HG02759 (cell line): Measurements from ENCODE around the gene PDE11A.

Source experiments
- ATAC-seq: cut with Tn5 transposase; IDR thresholded peaks from one replicate; pipeline ENCODE4 v1.9.1; 2021; ENCODE audit warnings: mild to moderate bottlenecking, moderate library complexity; ENCODE audit not compliant: unreplicated experiment

Gene PDE11A

GRCh38 chr2:177705511-177706173 lies 366.9 kb downstream of the PDE11A start:
- ATAC-seq: no peak

DNA sequence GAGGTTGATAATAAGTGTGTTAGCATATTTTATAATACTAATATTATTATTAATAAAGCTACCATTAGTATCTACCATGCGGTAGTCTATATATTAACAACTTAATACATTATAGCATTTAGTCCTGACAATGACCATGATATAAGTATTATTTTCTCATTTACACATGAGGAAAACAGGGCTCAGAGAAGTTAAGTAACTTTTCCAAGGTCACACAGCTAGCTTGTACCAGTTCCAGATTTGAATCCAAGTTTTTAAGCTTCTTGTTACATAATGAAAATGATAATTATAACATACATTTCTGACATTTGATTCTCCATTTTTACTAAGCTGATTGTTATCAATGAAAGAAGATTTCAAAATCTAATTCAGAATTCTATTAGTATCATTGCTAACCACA lies 369.4 kb downstream of the PDE11A start:
- no peak for ATAC-seq

DNA sequence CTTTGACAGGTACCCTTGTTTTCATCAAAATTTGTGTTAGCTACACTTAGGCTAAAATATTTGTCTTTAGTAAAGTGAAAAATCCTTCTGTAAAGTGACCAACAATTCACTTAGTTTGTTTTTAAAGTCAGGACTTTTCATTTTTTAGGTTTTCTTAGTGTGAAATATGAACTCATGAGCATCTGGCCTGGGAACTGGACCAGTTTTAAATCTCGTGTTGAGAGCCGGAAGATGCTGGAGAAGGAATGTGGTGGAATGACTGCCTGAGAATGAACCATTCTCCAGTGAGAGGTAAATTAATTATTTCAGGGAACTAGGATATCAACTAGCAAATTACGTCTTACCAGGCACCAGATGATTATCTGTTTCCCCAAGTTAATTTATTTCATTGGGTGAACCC lies 374.3 kb downstream of the PDE11A start:
- ATAC-seq: no peak

GRCh38 chr2:177694348-177694747 lies 378.2 kb downstream of the PDE11A start:
- ATAC-seq: no peak

- ATAC-seq: no peak
Measured at GRCh38 chr2:177693658-177694339, 378.8 kb downstream of the PDE11A start.

DNA sequence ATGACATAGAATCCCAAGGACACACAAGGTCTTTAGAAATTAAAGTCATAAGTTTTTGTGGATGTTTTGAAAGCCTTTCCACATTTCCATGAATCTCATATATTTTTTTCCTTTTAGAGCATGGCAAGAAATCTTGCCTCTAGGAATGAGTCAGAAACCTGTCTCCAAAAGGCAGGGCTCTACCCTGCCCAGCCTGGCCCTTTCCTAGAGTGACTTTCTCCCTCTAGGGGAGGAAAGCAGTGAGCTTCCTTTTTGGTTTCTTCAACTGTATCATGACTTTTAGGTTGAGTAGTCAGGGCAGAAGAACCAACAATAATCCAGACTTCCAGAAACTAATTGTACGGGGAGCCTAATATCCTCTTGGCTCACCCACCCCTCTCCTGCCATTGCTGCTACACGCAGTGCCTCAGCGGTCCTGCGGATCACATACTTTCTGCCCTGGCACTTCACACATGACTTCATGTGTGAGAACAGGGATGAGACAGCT lies 379.8 kb downstream of the PDE11A start:
- no peak for ATAC-seq

GRCh38 chr2:177692042-177692782 lies 380.4 kb downstream of the PDE11A start:
- ATAC-seq: no peak

DNA sequence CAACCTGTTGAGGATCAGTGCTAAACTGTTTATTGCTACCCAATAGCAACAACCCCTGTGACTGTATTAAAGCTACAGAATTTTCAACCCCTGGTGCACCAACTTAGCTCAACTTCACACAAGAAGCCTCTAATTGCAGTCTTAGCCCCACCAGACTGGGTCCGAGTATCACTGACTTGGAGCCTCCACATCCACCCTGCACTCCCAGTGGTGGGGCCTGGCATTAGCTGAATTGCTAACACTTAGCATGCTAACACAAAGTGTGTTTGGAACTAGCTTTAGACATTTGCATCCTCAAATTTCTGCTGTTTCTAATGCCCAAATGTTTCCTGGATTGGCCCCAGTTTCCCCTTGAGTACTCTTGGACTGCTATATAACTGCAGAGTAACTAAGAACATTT lies 381.4 kb downstream of the PDE11A start:
- ATAC-seq: no peak

DNA sequence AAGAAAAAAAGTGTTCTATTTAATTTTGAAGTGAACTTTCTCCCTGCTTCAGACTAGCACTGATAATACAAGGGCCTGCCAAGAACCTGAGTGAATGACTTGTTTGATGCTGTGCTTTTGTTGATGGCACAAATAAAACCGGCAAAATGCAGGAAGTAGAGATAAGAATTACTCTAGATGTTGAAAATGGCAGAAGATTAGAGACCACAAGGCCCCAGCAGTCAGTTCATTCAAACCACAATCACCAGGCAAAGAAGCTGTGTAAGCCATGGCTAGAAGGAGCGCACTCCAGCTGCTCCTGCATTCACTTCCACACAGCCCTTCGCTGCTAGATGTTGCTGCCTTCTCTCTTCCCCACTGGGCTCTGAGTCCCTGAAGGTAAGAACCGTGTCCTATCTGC lies 383.0 kb downstream of the PDE11A start:
- ATAC-seq: no peak

DNA sequence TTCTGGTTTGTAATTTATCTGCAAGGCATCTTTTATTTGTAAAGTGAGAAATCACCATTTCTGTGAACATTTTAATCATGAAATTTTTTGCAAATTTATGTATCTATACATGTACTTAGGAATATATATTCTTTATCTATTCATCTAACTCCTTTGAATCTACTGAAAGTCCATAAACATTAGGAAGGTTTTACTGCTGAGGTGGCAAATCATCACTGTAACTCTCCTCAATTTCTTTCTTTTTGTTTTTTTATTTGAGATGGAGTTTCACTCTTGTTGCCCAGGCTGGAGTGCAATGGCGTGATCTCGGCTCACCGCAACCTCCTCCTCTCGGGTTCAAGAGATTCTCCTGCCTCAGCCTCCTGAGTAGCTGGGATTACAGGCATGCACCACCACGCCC lies 383.7 kb downstream of the PDE11A start:
- no peak for ATAC-seq

DNA sequence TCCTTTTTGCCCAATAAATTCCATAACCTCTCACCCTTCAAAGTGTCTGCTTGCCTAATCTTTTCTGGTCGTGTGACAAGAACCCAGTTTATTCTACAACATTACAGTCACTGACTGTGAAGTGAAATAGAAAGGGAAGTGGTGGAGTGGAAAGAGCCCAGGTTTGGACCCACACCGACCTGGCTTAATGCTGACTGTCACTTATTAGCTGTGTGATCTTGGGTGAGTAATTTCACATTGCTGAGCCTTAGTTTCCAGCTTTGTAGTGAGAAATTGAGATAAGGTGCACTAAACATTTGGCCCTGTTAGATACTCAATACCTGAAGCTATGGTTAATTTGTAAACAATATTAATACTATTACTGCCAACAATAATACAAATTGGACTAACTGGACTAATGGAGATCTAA lies 388.9 kb downstream of the PDE11A start:
- no peak for ATAC-seq

GRCh38 chr2:177682836-177683660 lies 389.5 kb downstream of the PDE11A start:
- ATAC-seq: no peak

DNA sequence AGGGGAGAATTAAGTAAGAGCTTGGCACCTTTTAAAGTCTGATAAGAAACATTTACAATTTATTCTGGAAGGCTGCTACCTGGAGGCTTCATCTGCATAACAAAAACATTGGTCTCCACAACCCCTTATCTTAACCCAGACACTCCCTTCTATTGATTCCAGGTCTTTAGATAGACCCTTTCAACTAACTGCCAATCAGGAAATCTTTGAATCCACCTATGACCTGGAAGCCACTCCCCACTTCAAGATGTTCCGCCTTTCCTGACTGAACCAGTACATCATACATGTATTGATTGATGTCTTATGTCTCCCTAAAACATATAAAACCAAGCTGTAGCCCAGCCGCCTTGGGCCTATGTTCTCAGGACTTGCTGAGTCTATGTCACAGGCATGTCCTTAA lies 390.6 kb downstream of the PDE11A start:
- ATAC-seq: no peak

DNA sequence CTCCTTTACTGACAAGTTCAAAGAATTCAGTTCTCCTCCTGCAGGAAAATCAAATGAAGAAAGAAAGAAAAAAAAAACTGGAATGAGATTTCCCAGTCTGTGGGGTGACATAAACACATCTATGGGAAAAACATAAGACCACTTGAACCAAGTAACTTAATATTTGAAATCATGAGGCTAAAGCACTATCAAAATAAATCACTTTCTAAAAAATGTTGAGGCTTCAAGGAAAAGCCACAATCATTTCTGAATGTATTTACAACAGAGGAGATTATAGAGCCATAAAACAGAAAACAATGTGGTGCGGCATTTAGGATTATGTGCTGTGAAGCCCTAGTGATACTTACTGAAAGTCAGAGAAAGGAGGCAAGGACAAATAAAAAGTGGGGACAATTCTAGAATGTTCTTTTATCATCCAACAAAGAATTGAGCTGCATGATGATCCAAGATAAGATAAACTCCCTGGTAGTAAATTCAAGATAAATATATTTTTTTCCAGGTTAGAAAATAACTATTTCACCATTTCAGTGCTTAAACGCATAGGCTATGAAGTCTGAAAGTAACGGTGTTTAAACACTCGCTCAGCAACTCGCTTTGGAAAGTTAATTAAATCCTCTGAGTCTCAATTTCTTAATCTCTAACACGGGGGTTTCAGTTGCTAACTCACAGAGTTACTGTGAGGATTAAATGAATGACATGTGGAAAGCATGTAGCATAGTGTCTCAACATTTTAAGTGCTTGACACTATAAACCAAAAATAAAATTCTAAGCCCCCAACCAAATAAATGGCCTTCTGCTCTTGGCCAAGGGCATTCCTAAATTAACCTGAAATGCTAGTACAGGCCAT lies 391.5 kb downstream of the PDE11A start:
- no peak for ATAC-seq

- ATAC-seq: no peak
Measured at GRCh38 chr2:177679611-177680605, 392.7 kb downstream of the PDE11A start.

DNA sequence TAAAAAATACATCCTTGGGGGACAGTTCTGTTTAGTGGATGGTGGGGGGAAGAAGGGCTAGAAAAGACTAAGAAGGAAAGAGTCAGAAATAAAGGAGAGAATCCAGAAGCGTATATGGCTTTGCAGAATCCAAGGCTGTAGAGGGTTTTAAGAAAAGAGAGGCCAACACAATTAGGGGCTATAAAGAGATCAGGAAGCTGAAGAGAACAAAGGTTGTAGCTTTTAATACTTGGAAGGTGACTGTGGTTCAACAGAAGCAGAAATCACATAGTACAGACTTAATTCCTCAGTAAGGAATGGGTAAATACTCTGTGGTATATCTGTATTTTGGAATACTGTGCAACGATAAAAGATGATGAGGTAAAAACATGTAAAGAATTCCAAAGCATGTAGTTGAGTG lies 393.6 kb downstream of the PDE11A start:
- ATAC-seq: no peak

DNA sequence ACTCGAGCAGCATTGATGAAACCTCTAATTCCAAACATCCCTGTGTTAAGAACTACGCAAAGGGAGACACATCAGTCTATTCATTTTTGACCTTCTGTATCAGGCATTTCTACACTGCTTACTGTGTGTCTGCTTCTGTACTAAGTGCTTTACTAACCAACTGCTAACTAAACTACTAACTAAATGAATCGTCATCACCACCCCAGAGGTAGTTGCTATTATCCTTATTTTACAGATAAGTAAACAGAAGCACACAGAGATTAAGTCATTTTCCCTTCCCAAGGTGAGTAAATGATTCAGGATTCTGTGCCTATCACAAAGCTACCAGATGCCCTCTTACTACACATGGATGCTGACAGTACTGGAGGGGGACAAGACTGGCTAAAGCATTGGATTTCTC lies 395.9 kb downstream of the PDE11A start:
- ATAC-seq: no peak

DNA sequence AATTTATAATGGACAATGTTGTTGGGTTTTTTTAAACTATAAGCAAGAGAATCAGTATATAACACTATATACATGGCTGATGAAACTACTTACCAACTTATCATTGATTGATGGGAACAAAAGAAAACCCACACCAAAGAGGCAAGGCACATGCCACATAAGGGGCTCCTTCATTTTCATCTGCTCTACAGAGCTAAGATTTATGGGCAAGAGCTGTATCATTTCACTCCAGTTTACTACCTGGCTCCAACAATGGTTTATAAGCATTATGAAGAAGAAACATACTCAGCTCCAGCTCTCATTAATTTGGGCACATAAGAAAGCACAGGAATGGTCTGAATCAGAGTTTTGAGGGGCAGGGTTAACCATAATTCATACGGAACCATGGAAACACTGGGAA lies 396.8 kb downstream of the PDE11A start:
- no peak for ATAC-seq

GRCh38 chr2:177675350-177675821 lies 397.2 kb downstream of the PDE11A start:
- ATAC-seq: no peak
